AG10803 (cell line): Measurements from ENCODE around the gene PLPPR1.

Source experiments
- DNase-seq: peaks from one replicate; pipeline ENCODE4 v3.0.0; 2010; ENCODE audit warnings: low read depth
- H3K4me3 ChIP-seq: 2 replicates; pipeline ENCODE4 v1.5.1; 2011; ENCODE audit warnings: mild to moderate bottlenecking, low read length, control low read depth
- TF ChIP-seq, protein P1 (sequence below): conservative IDR thresholded peaks from 2 replicates; pipeline ENCODE4 v1.5.1; 2011; ENCODE audit warnings: mild to moderate bottlenecking, low read length, control low read depth, inconsistent platforms

PLPPR1 gene

DNA sequence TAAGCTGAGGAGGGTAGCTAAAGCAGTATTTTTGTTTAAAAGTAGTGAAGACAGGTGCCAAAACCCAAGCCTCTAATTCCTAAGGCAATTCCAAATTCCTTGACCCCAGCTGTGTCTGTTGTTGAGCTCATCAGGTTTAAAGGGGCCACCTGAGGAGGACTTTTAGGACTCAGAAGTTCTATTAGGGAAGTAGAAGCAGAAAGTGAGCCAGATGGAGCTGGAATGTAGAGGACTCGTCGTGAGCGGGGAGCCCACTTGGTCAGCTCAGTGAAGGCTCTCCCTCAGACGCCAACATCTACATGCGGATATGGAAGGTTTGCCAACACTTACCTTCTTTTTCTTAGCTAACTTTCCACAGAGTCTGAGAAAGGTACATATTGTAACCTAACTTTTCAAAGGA, 102.8 kb downstream of the PLPPR1 start:
- TF ChIP-seq, protein P1, sequence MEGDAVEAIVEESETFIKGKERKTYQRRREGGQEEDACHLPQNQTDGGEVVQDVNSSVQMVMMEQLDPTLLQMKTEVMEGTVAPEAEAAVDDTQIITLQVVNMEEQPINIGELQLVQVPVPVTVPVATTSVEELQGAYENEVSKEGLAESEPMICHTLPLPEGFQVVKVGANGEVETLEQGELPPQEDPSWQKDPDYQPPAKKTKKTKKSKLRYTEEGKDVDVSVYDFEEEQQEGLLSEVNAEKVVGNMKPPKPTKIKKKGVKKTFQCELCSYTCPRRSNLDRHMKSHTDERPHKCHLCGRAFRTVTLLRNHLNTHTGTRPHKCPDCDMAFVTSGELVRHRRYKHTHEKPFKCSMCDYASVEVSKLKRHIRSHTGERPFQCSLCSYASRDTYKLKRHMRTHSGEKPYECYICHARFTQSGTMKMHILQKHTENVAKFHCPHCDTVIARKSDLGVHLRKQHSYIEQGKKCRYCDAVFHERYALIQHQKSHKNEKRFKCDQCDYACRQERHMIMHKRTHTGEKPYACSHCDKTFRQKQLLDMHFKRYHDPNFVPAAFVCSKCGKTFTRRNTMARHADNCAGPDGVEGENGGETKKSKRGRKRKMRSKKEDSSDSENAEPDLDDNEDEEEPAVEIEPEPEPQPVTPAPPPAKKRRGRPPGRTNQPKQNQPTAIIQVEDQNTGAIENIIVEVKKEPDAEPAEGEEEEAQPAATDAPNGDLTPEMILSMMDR: no peak
- no peak for DNase-seq
- no peak overlapping the region for H3K4me3 ChIP-seq

DNA sequence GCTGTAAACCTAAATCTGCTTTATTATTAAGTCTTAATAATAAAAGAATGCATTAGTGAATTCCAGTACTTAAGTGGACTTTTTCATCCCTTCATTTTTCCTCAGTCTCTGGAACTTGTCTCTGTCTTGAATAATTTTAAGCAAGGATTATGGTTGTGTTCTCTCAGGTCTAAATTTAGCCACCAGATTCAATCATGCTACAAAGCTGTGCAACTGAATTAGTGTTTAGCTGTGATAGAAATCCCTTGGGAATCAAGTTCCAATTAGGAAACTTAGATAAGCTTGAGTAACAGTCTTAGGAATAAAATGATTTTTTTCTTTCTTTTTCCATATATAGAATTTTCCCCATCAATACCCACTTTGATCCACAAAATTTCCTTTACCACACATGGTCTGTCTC, 104.3 kb downstream of the PLPPR1 start:
- no peak for DNase-seq
- TF ChIP-seq, protein P1: no peak
- no peak overlapping the region for H3K4me3 ChIP-seq

DNA sequence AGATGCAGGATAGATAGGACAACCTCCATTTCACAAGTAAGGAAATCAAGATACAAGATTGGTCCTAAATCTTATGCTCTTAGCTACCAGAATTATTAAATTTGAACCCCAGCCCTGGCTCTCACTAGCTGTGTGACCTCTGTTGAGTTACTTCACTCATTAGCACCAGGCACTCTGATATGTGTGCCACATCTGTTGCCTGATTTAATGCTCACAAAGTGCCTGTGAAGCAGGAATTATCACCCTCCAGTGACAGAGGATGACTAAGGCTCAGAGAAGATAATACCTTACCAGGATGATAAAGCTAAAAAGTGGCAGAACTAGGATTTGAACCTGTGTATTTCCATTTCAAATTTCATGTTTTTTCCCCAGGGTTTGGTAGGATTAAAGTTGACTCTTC, 110.0 kb downstream of the PLPPR1 start:
- no peak for DNase-seq
- no peak overlapping the region for H3K4me3 ChIP-seq
- TF ChIP-seq, protein P1: no peak

DNA sequence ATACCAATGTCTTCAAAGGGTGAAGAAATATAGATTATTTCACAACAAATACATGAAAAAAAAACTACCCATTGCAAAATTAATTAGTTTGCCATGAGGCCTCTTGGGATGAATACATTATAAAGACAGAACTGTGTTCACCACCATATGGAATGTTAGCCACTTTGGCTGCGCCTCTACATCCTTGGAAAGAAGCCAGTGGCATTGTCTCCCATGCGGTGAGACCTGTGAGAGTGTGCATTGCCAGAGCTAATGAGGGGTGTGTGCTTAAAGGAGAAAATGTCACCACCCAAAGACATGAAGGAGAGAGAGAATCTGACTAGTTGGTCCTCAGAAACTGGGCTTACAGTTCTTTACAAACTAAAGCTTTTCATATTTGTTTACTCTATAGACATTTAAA, 110.6 kb downstream of the PLPPR1 start:
- TF ChIP-seq, protein P1: no peak
- DNase-seq: no peak
- H3K4me3 ChIP-seq: no peak overlapping the region

DNA sequence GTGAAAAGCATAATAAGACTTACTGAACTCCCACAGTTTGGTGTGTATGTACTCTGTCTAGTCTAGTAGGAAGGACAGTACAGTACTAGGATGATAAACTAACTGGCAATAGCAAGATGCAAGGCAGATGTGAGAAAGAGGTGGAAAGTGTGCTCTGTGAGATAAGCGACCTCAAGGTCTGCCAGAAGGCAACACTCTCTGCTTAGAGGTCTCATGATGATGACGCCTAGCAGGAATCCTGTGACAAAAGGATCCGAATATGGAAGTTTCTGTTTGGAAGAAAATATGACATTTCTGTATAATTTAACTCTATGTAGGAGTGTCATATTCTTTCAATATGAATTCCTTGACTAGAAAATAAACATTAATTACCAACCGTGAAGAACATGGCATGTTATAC, 112.2 kb downstream of the PLPPR1 start:
- no peak for DNase-seq

DNA sequence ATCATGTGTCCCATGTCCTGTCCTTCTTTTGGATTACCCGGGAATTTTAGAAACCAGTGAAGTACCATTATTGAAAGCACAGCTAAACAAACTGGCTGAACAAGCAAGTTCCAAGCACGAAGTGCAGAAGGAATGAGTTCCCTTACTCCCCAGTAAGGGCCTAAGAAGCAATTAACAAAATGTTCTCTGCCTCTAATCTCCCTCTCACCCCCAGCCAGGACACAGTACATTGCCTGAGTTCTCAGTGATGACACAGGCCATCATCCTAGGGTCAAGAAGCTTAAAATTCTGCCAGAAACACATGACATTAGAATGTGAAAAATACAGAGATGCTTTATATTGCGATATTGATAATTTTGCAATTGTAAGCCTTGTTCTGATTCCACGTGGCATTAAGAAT, 118.0 kb downstream of the PLPPR1 start:
- no peak overlapping the region for H3K4me3 ChIP-seq
- TF ChIP-seq, protein P1: no peak
- no peak for DNase-seq

More for the DNA sequence above, 112.2 kb downstream of the PLPPR1 start:
- TF ChIP-seq, protein P1: no peak
- H3K4me3 ChIP-seq: no peak overlapping the region

DNA sequence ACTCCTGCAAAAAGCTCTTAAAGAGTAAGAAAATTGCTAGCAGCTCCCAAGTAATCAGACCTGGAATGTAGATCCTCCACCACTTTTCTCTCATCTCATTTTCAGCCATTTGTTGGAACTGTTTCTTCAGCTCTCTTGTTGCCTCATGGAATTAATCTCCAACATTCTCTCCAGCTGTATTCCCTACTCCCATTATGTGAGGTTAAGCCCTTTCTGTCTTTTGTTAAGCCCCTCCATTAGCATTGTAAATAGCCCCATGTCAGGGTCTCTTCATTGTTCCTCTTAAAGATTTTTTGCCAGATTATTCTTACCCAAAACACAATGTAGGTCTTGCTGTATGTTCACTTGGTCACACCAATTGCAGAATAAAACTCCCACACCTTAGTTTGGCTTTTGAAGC, 119.8 kb downstream of the PLPPR1 start:
- TF ChIP-seq, protein P1: no peak
- DNase-seq: no peak
- H3K4me3 ChIP-seq: no peak overlapping the region
